Neural progenitor cell (in vitro differentiated cells): Measurements from ENCODE around the gene RETREG3.

Experiments
- CTCF ChIP-seq: fragments of 200-600 bp; sonication (generic); IDR thresholded peaks from 2 replicates; pipeline ENCODE4 v1.5.1; 2017; ENCODE audit warnings: antibody characterized with exemption, mild to moderate bottlenecking
- EZH2phosphoT487 ChIP-seq: fragments of 200-600 bp; sonication (generic); IDR thresholded peaks from 2 replicates; pipeline ENCODE4 v1.6.1; 2017; ENCODE audit warnings: antibody characterized with exemption

GRCh38 chr17:42584880-42585279, 24.3 kb downstream of the RETREG3 start:
- no peak for TF ChIP-seq CTCF
- TF ChIP-seq EZH2phosphoT487, result no peak
